SK-N-MC (cell line): ENCODE data around the gene RPA3.

Source experiments
- EZH2 ChIP-seq: fragments of 200-600 bp; sonication (generic); IDR thresholded peaks from one replicate; pipeline ENCODE4 v1.6.1; 2017; ENCODE audit warnings: antibody characterized with exemption
- POLR2AphosphoS5 ChIP-seq: IDR thresholded peaks from 2 replicates; pipeline ENCODE4 v1.6.1; 2012; ENCODE audit warnings: mild to moderate bottlenecking, low read depth, low read length, borderline replicate concordance

GRCh38 chr7:7639847-7640220 lies 78.6 kb downstream of the RPA3 start:
- no peak for TF ChIP-seq EZH2
- no peak for TF ChIP-seq POLR2AphosphoS5
